HPDE6-E6E7 (cell line): ENCODE measurements around the gene MEGF8.

ENCODE experiments used
- DNase-seq: peaks from one replicate; pipeline ENCODE4 v3.0.0; 2011; ENCODE audit warnings: missing footprints; ENCODE audit errors: extremely low spot score

MEGF8 gene

DNA sequence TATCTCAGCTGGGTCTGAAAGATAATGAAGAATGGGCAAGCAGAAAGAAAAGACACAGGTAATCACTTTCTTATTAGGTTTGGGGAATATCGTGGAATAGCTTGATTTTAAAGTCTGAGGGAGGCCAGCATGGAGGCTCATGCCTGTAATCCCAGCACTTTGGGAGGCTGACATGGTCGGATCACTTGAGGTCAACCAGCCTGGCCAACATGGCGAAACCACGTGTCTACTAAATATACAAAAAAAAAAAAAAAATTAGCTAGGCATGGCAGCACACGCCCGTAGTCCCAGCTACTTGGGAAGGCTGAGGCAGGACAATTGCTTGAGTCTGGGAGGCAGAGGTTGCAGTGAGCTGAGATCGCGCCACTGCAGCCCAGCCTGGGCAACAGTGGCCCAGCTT lies 21.6 kb upstream of the MEGF8 start:
- DNase-seq, result no peak

DNA sequence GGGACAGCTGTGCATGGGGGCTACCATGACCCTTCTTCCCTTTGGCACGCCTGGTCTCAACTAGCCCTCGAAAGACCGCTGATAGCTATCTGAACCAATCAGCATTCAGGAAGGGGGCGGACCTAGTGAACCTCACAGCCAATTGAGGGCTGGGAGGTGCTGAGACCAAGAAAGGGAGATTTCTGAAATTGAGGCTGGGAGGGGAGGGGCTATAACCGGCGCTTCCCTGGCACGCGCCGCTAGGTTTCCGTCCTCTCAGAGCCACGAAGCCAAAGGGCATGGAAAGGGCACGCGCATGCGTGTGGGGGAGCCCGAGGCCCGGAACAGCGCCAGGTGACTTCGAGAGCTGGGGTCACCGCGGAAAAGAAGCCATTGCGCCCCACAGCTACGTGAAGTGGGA lies 18.8 kb upstream of the MEGF8 start:
- DNase-seq, result no peak

DNA sequence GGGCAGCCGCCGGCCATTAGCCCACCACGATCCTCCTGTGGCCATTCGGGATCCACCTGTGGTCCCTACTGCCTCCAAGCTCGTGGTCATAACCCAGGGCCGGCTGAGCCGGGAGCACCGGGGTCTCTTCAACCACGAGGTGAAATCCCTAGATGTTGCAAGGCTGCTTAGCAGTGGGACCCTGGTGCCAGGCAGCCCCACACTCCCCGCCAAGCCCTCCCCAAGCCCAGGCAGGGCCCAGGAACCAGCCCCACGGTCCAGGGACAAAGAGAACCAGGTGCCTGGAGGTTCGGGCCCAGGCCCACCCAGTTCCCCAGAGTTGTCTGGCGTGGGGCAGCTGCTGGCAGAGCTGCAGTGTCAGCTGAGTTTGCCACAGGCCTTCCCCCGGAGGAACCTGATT lies 15.7 kb upstream of the MEGF8 start:
- no peak for DNase-seq

DNA sequence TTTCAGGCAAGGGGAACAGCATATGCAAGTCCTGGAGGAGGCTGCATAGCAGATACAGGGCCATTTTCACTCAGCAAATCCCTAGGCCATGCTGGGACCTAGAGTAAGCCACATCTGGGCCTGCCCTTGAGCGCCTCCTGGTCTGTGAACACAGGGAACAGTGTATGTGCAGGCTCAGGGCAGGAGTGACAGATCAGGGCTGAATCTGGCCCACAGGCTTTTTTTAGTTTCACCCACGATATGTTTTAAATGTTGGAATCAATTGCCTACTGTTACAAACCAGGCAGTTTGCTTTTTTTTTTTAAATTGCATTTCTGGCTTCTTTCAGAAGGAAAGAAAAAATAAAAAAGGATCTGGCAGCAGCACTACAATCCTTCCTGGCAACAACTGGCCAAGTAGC lies 13.8 kb upstream of the MEGF8 start:
- DNase-seq, result no peak

DNA sequence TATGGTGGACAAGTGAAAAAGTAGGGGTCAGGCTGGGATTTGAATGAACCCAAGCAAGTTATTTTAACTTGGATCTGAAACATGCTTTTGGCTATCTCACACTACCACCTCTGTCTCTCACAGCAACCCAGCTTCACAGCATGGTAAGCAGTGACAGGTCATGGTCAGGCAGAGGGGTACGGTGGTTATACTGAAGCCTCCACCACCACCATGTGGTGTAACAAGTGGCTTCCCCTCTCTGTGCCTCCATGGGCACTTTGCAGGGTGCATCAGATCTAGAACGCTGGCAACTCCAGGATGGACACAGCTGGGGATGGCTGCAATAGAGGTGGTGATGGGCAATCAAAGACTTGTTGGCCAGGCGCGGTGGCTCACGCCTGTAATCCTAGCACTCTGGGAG lies 13.1 kb upstream of the MEGF8 start:
- DNase-seq, result no peak

DNA sequence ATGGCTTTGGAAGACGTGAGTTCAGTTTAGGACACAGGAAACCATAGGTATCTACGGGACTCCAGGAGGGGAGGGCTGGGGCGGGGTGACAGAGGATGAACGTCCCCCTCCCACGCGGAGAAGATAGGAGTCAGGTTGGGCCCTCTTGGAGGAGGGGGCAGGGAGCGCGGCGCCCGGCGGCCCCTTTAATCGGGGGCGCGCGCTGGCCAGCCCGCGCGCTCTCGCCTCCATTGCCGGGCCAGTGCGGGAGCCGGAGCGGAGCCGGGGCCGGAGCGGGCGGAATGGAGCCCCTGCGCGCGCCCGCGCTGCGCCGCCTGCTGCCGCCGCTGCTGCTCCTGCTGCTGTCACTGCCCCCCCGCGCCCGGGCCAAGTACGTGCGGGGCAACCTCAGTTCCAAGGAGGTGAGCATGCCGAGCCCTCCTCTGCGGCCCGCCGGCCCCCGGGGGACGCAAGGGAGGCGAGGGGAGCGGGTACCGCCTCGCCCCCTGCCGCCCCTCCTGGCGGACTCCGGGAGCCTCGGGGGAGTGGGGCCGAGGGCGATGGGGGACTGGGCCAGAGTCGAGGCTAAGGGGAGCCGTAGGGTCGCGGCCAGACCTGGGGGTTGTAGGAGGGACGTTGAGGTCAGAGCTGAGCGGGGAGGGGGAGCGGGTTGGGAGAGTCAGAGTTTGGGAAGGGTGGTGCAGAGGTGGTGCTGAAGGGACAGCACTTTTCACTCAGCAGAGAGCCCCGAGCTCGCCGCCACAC lies 12.2 kb upstream of the MEGF8 start, which contains the start of gene TMEM145:
Gene TMEM145 (plus strand): TSS at position 214 of the 744 bp plus-strand sequence. CDS start 68 bp downstream, at position 282.
- peak; percentile 56 for DNase-seq

DNA sequence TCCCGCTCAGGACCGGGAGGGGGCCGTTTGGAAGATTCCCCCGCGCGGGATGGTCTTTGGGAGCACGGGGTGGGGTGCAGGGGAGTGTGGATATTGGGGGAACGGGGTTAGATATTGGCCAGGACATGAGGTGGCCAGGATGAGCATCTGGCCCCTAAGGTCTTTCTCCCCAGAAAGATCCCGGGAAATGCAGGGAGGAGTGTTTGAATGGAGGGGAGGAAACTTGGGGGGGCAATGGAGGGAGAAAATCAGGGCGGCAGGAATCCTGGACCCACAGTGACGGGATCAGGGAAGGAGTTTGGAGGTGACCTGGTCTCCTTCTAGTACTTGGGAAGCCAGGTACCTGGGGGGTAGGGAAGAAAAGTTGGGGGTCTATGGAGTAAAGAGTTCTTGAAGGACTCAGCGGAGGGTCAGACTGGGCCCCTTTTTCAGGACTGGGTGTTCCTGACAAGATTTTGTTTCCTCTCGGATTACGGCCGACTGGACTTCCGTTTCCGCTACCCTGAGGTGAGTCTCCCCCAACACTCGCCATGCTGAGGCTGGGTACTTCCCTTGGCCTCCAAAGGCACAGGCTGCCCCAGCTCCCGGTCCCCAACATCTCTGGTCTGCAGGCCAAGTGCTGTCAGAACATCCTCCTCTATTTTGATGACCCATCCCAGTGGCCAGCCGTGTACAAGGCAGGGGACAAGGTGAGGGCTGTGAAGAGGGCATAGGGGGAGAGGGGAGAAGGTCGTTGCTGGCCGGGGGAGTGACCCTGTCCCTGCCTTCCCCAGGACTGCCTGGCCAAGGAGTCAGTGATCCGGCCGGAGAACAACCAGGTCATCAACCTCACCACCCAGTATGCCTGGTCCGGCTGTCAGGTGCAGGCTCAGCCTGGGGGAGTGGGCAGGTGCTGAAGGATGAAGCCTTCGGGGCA lies 11.3 kb upstream of the MEGF8 start:
- DNase-seq, result no peak

DNA sequence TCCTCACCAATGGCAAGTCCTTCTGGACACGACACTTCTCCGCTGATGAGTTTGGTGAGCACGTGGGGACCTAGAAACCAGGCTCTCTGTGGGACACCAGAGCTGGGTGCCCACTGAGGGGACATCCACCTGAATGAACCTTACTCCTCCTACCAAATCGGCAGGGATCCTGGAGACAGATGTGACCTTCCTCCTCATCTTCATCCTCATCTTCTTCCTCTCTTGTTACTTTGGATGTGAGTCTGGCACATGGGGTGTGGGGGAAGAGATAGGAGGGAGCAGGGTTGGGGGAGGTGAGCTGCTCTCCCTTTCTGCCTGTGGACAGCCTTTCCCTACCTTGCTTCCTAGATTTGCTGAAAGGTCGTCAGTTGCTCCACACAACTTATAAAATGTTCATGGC lies 10.4 kb upstream of the MEGF8 start:
- DNase-seq, result no peak

DNA sequence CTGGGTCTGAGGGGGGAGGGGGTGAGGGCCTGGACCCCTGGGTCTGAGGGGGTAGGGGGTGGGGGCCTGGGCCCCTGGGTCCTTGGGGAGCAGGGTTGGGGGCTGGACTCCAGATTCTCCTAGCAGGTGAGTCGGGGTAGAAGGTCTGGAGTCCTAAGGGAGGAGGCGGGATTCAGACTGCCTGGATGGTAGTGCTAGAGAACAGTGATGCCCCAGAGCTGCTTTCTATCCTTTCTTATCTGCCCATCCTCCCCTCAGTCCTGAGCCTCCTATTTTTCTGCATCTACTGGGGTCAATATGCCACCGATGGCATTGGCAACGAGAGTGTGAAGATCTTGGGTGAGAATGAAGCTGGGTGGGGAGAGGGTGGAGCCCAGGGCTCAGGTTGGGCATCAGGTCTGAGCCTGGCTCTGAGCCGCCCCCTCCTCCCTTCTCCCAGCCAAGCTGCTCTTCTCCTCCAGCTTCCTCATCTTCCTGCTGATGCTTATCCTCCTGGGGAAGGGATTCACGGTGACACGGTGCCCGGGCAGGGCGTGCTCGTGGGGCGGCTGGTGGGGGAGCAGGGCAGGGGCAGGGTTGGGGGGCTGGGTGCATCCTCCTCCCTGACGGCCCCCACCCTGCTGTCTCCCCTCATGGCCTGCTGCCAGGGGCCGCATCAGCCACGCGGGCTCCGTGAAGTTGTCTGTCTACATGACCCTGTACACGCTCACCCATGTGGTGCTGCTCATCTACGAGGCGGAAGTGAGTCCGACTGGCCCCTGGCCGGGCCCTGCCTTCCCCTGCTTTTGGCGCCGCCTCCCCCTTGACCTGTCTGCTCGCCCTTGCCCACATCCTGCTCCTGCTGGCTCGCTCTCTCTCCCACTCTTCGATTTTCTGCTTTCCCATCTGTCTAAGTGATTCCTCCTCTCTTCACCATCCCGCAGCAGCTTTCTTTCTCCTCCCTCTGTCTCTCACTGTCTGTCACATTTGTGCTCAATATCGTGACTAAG lies 8.9 kb upstream of the MEGF8 start:
- no peak for DNase-seq

DNA sequence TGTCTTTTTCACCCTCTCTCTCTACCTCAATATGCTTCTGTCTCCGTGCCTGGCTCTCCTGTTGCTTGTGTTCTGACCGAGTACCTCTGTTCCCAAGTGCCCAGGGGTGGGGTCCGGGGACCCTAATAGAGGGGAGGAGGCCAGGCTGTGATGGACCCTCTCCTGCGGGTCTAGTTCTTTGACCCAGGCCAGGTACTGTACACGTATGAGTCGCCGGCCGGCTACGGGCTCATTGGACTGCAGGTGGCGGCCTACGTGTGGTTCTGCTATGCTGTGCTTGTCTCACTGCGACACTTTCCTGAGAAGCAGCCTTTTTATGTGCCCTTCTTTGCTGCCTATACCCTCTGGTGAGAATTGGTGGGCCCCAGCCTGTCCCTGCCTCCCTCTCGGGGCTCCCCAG lies 7.9 kb upstream of the MEGF8 start:
- DNase-seq, result no peak

DNA sequence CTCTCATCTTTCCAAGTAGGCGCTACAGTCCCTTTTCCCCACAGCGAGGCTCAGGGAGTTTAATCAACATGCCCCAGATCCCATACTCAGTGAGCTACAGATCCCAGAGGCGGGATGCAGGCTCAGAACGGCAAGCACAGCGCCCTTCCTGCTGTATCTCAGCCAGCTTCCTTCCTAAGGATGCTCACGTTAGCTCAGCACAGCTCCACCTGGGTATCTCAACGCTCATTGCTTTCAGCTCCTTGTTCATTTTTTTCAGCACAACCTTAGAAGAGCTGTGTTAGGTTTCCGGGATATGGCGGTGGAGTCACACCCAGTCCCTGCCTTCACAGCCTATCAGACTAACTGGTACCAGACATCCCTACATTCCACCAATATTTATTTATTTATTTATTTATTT lies 3.1 kb upstream of the MEGF8 start:
- no peak for DNase-seq

DNA sequence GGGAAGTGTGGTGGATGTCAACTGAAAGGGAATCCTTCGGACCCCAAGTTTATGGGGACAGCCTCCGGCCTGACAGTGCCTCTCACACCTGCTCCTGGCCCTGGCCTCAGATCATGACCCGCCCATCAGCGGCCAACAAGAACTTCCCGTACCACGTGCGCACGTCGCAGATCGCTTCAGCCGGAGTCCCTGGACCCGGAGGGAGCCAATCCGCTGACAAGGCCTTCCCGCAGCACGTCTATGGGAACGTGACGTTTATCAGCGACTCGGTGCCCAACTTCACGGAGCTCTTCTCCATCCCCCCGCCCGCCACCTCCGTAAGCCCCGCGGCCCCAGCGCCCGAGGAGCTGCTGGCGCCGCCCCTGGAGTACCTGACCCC lies 2.0 kb upstream of the MEGF8 start:
- no peak for DNase-seq

DNA sequence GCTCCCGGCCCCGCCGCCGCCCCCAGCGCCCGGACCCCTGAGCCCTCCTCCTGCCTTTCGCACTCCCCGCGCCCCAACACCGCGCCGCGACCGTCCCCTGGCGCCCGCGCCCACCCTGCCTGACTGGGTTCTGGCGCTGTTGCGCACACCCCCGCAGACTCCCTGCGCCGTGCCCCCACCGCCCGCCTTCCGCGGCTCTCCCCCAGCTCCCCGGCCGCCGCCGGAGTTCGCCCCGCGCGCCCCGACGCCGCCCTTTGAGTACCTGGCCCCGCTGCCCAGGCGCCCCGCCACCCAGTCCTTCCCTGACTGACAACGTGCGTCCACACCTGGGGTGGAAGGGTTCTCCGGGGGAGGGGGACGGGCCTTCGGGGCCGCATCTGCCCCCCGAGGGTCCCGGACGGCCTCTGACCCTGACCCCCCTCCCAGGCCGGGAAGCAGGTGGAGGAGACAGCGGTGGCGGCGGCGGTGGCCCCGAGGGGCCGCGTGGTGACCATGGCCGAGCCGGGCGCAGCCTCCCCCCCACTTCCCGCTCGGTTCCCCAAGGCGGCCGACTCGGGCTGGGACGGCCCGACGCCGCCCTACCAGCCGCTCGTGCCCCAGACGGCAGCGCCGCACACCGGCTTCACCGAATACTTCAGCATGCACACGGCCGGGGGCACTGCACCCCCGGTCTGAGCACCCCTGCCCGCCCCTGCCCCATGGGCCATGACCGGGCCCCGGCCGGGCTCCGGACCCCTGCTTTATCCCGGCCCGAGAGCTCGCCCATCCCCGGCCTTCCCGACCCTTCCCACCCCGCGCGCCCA lies 1.4 kb upstream of the MEGF8 start:
- no peak for DNase-seq

DNA sequence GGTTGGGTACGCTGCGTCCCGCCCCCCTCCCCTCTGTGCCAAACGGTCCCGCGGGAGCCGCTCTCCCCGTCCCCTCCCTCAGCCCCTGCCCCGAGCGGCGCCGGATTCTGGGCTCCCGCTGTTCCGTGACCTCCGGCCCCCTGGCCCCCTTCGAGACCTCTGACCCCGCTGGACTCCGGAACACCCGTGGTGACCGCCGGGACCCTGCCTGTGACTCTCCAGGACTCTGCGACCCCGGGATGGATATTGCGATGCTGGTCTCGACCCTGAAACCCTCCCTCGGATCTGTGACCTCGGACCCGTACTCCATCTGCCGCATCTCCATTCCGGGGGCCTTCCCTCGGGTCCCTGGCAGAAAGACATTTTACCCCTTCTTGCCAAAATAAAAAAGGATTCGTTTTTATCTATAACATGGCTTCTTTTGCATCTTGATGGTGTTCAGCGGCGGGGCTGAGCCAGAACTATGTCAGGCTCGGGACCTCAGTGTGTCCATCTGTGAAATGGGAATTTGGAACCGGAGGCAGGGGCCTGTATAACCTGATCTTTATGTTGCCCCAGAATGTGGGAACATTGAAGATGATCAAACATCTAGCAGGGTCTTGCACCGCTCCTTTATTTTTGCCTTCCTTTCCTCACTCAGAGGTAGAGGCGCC lies 654 bp upstream of the MEGF8 start:
- no peak for DNase-seq

DNA sequence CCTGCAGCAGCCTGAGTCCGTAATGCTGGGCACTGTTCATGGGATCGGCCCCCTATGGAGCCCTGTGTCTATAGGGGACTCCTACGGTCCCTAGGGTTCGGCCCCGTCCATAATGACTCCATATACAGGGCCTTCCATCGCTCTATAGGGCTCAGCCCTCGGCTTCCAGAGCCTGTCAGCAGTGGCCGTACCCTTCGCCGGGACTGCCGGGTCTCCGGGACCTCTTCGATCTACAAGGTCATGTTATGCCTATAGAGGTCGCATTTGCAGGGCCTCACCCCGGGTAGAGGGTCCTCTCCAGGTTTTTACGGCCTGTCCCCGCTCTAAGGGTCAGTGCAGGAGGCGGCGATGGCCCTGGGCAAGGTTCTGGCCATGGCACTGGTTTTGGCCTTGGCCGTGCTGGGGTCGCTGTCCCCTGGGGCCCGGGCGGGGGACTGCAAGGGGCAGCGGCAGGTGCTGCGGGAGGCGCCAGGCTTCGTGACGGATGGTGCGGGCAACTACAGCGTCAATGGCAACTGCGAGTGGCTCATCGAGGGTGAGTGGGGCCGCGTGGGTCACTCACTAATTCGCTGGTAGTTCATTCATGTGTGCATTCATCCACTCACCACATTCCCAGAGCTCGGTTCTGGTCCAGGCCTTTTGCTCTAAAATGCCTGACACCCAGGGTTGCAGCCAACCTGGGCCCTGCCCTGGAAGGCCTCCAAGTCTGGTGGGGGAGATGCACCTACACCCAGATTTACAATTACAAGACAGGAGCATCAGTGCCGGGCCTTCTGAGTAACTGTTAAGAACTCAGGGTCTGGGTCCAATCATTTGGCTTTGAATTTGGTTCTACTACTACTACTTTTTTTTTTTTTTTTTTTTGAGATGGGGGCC lies 699 bp downstream of the MEGF8 start:
- no peak for DNase-seq

DNA sequence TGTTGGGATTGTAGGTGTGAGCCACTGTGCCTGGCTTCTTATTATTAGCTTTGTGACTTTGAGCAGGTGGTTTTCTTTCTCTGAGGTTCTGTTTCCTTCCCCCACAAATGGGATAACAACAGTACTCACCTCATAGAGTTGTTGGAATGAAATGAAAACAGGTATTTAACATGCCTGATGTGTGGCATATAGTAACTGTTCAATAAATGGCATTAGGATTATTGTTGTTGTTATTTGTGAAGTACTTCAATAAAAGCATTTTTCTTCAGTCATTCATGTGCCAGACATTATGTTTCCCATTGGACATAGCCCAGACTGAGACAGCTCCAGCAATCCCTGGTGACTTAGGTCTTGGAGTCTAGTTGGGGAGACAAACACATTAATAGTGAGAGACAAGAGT lies 1.5 kb downstream of the MEGF8 start:
- no peak for DNase-seq

DNA sequence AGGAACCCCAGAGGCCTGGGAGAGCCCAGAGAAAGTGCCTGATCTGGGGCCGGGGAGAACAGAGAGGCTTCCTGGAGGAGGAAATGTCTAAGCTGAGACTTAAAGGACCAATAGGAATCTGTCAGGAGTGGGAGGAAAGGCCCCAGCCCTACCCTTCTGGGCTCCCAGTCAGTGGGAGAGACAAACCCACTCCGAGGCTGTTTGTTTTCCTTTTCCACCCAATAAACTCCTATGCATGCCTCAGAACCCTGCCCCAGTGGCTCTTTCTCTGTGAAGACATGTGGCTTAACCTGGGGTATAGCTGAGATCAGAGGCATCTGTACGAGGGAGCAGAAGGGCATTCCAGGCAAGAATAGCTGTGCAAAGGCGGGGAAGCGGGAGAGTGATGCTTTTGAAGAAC lies 1.9 kb downstream of the MEGF8 start:
- DNase-seq, result no peak

DNA sequence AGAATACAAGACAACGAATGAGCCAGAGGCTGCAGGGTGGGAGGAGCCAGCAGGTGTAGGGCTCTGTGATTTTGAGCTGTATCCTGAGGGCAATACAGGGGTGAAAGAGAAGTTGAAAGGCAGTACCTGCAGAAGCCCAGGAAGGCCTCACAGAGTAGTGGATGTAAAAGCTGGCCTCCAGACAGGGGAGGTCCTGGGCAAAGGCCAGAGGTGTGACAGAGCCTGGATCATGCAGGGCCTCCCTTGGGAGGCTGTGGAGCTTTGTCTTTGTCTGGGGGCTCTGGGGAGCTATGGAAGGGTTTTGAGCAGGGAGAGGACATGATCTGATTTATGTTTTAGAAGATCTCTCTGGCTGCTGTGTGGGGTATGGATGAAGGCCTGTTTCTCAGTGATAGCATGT lies 2.7 kb downstream of the MEGF8 start:
- DNase-seq, result no peak

DNA sequence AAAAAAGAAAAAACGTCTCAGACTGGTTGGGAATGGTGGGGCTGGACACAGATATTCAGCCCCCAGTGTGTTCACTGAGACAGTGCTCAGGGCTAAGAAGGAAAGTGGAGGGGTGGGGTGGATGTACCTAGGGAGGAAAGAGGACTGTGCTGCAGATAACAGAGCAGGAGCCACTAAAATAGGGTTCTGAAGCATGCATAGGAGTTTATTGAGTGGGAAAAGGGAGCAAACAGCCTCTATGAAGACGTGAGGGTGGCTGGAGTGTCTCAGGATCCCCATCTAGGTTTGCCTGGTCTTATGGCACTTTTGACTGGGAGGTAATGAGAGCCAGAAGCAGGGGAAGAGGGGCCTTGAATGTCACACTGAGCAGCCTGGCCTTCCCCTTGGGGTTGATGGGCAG lies 3.4 kb downstream of the MEGF8 start:
- DNase-seq, result no peak
